ENCODE measurements around the gene SH3RF1. TPM values are rescaled to one million over a fixed set of nuclear protein-coding genes. Genes with fewer than 3 reads are reported as not detected.
A peak's percentile ranks its signal among the peaks of the same experiment; 100 is the strongest.

Gene SH3RF1
- total and polyA plus RNA-seq, 2 of the 13 experiments (the other 11 are each of a cell fraction or from before 2014, with no cell fraction given), result 3.1 to 3.2 TPM

DNA sequence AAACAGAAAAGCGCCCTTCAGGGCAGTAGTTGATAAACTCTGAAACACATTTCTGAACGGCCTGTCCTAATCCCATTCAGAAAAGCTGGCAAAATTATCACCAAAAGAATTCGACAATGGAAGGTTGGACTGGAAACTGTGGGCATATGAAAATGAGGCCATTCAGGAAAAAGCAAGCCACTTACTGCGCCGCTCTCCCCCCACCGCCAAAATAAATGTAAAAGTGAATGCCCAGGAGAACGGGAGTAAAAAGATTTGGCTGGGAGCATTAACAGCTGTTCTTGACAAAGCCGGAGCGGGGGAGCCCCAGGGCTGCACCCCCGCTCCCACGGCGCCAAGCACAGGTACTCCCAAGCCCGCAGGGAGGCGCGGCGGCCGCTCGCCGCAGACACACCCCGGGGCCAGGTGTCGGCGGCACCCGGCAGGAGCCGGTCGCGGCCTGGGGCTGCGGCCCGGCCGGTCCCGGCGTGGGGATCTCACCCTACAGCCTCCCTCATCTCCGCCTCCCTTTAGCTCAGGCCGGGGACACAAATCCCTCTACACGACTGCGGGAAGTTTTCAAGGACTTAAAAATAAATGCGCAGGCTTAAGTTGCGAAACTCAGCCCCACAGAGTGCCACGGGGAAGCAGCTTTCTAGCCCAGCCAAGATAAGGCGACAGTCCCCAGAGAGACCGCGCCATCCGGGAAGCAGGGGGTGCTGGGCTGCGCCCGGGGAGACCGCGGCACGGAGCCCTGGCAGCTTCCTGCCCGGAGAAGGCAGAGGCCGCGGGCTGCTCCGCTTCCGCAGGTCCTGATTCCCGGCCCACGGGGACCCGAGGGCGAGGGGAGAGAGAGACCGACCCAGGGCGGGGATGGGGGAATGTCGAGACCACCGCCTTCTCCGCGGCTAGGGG, 593 bp downstream of the SH3RF1 start (continued):
- TF ChIP-seq, protein P1, sequence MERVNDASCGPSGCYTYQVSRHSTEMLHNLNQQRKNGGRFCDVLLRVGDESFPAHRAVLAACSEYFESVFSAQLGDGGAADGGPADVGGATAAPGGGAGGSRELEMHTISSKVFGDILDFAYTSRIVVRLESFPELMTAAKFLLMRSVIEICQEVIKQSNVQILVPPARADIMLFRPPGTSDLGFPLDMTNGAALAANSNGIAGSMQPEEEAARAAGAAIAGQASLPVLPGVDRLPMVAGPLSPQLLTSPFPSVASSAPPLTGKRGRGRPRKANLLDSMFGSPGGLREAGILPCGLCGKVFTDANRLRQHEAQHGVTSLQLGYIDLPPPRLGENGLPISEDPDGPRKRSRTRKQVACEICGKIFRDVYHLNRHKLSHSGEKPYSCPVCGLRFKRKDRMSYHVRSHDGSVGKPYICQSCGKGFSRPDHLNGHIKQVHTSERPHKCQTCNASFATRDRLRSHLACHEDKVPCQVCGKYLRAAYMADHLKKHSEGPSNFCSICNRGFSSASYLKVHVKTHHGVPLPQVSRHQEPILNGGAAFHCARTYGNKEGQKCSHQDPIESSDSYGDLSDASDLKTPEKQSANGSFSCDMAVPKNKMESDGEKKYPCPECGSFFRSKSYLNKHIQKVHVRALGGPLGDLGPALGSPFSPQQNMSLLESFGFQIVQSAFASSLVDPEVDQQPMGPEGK (CRISPR knock-in tag; IDR thresholded peaks at IDR 0.05), result peak; percentile 64
- TF ChIP-seq FOXK2 (IDR thresholded peaks at IDR 0.05) (no peak), ZNF343 (CRISPR knock-in tag; IDR thresholded peaks at IDR 0.05) (peak; percentile 71; the same call in 1 of the 2 replicates), ZNF350 (CRISPR knock-in tag; IDR thresholded peaks at IDR 0.05; ENCODE audit: borderline replicate concordance, low read depth) (0 out of 2 replicates have a peak, but pooled peaks have one; percentile 43), ELF1 (CRISPR knock-in tag; IDR thresholded peaks at IDR 0.05) (no peak), KLF16 (CRISPR knock-in tag; IDR thresholded peaks at IDR 0.05) (0 out of 4 replicates have a peak, but pooled peaks of 1 of the 2 experiments have one; percentile 21), HOXA3 (CRISPR knock-in tag; IDR thresholded peaks at IDR 0.05) (0 out of 2 replicates have a peak, but pooled peaks have one; percentile 5), YY1 (IDR thresholded peaks at IDR 0.05; ENCODE audit: insufficient read depth, insufficient replicate concordance, low read depth, low read length) (no peak), KDM5B (CRISPR knock-in tag; IDR thresholded peaks at IDR 0.05; ENCODE audit: borderline replicate concordance) (peak; percentile 73), MBNL3 (CRISPR knock-in tag; conservative IDR thresholded peaks at IDR 0.05) (no peak), KLF11 (CRISPR knock-in tag; IDR thresholded peaks at IDR 0.05) (no peak), HNRNPLL (IDR thresholded peaks at IDR 0.05; ENCODE audit: low read depth, low read length, poor library complexity, severe bottlenecking) (peak; percentile 73), ZNF367 (CRISPR knock-in tag; IDR thresholded peaks at IDR 0.05; ENCODE audit: borderline replicate concordance) (no peak), ARNTL (CRISPR knock-in tag; IDR thresholded peaks at IDR 0.05) (0 out of 2 replicates have a peak, but pooled peaks have one; percentile 23), ZNF33B (CRISPR knock-in tag; IDR thresholded peaks at IDR 0.05) (0 out of 2 replicates have a peak, but pooled peaks have one; percentile 12), CCDC6 (CRISPR knock-in tag; IDR thresholded peaks at IDR 0.05) (peak; percentile 48; the same call in 1 of the 2 replicates)
- TF ChIP-seq, protein P2, sequence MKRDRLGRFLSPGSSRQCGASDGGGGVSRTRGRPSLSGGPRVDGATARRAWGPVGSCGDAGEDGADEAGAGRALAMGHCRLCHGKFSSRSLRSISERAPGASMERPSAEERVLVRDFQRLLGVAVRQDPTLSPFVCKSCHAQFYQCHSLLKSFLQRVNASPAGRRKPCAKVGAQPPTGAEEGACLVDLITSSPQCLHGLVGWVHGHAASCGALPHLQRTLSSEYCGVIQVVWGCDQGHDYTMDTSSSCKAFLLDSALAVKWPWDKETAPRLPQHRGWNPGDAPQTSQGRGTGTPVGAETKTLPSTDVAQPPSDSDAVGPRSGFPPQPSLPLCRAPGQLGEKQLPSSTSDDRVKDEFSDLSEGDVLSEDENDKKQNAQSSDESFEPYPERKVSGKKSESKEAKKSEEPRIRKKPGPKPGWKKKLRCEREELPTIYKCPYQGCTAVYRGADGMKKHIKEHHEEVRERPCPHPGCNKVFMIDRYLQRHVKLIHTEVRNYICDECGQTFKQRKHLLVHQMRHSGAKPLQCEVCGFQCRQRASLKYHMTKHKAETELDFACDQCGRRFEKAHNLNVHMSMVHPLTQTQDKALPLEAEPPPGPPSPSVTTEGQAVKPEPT (CRISPR knock-in tag; IDR thresholded peaks at IDR 0.05; ENCODE audit: low read depth), result peak; percentile 68; the same call in 1 of the 2 replicates
- TF ChIP-seq, protein P3, sequence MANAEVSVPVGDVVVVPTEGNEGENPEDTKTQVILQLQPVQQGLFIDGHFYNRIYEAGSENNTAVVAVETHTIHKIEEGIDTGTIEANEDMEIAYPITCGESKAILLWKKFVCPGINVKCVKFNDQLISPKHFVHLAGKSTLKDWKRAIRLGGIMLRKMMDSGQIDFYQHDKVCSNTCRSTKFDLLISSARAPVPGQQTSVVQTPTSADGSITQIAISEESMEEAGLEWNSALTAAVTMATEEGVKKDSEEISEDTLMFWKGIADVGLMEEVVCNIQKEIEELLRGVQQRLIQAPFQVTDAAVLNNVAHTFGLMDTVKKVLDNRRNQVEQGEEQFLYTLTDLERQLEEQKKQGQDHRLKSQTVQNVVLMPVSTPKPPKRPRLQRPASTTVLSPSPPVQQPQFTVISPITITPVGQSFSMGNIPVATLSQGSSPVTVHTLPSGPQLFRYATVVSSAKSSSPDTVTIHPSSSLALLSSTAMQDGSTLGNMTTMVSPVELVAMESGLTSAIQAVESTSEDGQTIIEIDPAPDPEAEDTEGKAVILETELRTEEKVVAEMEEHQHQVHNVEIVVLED (CRISPR knock-in tag; IDR thresholded peaks at IDR 0.05; ENCODE audit: borderline replicate concordance), result 0 out of 2 replicates have a peak, but pooled peaks have one; percentile 6
- TF ChIP-seq, protein P4, sequence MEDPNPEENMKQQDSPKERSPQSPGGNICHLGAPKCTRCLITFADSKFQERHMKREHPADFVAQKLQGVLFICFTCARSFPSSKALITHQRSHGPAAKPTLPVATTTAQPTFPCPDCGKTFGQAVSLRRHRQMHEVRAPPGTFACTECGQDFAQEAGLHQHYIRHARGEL (CRISPR knock-in tag; IDR thresholded peaks at IDR 0.05), result no peak
- TF ChIP-seq, protein P5, sequence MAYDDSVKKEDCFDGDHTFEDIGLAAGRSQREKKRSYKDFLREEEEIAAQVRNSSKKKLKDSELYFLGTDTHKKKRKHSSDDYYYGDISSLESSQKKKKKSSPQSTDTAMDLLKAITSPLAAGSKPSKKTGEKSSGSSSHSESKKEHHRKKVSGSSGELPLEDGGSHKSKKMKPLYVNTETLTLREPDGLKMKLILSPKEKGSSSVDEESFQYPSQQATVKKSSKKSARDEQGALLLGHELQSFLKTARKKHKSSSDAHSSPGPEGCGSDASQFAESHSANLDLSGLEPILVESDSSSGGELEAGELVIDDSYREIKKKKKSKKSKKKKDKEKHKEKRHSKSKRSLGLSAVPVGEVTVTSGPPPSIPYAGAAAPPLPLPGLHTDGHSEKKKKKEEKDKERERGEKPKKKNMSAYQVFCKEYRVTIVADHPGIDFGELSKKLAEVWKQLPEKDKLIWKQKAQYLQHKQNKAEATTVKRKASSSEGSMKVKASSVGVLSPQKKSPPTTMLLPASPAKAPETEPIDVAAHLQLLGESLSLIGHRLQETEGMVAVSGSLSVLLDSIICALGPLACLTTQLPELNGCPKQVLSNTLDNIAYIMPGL (CRISPR knock-in tag; IDR thresholded peaks at IDR 0.05; ENCODE audit: borderline replicate concordance in 1 of 2, low read depth in 1 of 2), result peak in 1 of 2 experiments; percentile 4; a peak in 2 of 4 replicates

Data from HepG2 (cell line).